Mucosa of descending colon (tissue), 3 donors: ENCODE results near the gene CHRM3. TPM values are rescaled to one million over a fixed set of nuclear protein-coding genes. Genes with fewer than 3 reads are reported as not detected.

ENCODE experiments used
- ATAC-seq: fragments of 200-7000 bp; cut with Tn5 transposase; one replicate; pipeline ENCODE4 v1.9.1; 2020; ENCODE audit warnings: mild to moderate bottlenecking, moderate library complexity
- DNase-seq, 3 donors: peaks; one replicate each; pipeline ENCODE4 v3.0.0-alpha.2; 2020
- H3K36me3 ChIP-seq: fragments of 200-600 bp; one replicate; pipeline ENCODE4 v1.8.0; 2021; ENCODE audit warnings: low read depth, mild to moderate bottlenecking
- H3K4me1 ChIP-seq: fragments of 200-600 bp; one replicate; pipeline ENCODE4 v1.8.0; 2021; ENCODE audit warnings: low read depth, mild to moderate bottlenecking
- H3K4me3 ChIP-seq: fragments of 200-600 bp; one replicate; pipeline ENCODE4 v1.8.0; 2021; ENCODE audit warnings: mild to moderate bottlenecking
- H3K9me3 ChIP-seq: fragments of 200-600 bp; one replicate; pipeline ENCODE4 v1.8.0; 2021; ENCODE audit warnings: mild to moderate bottlenecking
- CTCF ChIP-seq: fragments of 200-600 bp; IDR thresholded peaks from one replicate; pipeline ENCODE4 v1.8.0; 2022; ENCODE audit warnings: antibody characterized with exemption, mild to moderate bottlenecking
- intact Hi-C, 2 donors: fragments of 100-400 bp; cut with DNase I in 1 of 2; cut with micrococcal nuclease in 1 of 2; formaldehyde crosslinking; loops; one replicate each; pipeline versions ENCODE4 v1.11.0 to v1.11.1; 2022; cut with DNase I, micrococcal nuclease
- total RNA-seq, 3 donors: library from RNA; stranded (reverse); fragmentation: NEBNext Ultra II Directional in 2 of 3; extraction: Animal tissue kit (Norgen Biotek cat#: 25700) in 2 of 3; gene quantifications; one replicate each; pipeline versions ENCODE4 v1.2.1 to v1.2.4, GENCODE V29; 2021 to 2023
- donor health status: DM: no; HTN: no; CAD: no; lungs with moderate emphysema.
- donor health status: DM: no; HTN: no; CAD: no.
- donor health status: DM: no; HTN: yes; CAD: no.

Gene CHRM3
- total RNA-seq, 3 donors from 2014 or later: 11.4 to 48.2 (median 15.1) TPM

GRCh38 chr1:239417986-239418640 lies 31.7 kb downstream of the CHRM3 start:
- no peaks in the 10 kb centered on the region for H3K4me1 ChIP-seq
- intact Hi-C loops: no loop called here
- ATAC-seq (no peak), DNase-seq (no peak)
- no peaks in the 10 kb centered on the region for H3K36me3 ChIP-seq
- H3K9me3 ChIP-seq: no peaks in the 10 kb centered on the region
- no peak overlapping the region for H3K4me3 ChIP-seq
- TF ChIP-seq CTCF: no peak

- Histone ChIP-seq H3K9me3 (no peaks in the 10 kb centered on the region), H3K4me1 (no peaks in the 10 kb centered on the region), H3K36me3 (no peaks in the 10 kb centered on the region), H3K4me3 (no peak overlapping the region)
- intact Hi-C loops: no loop called here
- DNase-seq (no peak), ATAC-seq (no peak)
- TF ChIP-seq CTCF: no peak
Observed at GRCh38 chr1:239418681-239419080, 32.3 kb downstream of the CHRM3 start.

GRCh38 chr1:239421811-239422210 lies 35.4 kb downstream of the CHRM3 start:
- Histone ChIP-seq H3K9me3 (no peaks in the 10 kb centered on the region), H3K4me3 (no peak overlapping the region), H3K36me3 (no peaks in the 10 kb centered on the region), H3K4me1 (no peaks in the 10 kb centered on the region)
- ATAC-seq: no peak
- intact Hi-C loops: no loop called here
- TF ChIP-seq CTCF: no peak
- DNase-seq: no peak

GRCh38 chr1:239422818-239423217 lies 36.5 kb downstream of the CHRM3 start:
- intact Hi-C loops: no loop called here
- ATAC-seq (no peak), DNase-seq (no peak)
- Histone ChIP-seq H3K4me1 (no peaks in the 10 kb centered on the region), H3K4me3 (no peak overlapping the region), H3K9me3 (no peaks in the 10 kb centered on the region), H3K36me3 (no peaks in the 10 kb centered on the region)
- TF ChIP-seq CTCF: no peak

GRCh38 chr1:239426821-239427475 lies 40.6 kb downstream of the CHRM3 start:
- ATAC-seq (no peak), DNase-seq (no peak)
- no peaks in the 10 kb centered on the region for H3K9me3 ChIP-seq
- no peak for TF ChIP-seq CTCF
- no peaks in the 10 kb centered on the region for H3K36me3 ChIP-seq
- intact Hi-C loops: no loop called here
- no peak overlapping the region for H3K4me3 ChIP-seq
- H3K4me1 ChIP-seq: no peaks in the 10 kb centered on the region
